Measurements from ENCODE around the gene GLYATL3.

GRCh38 chr6:49497304-49497703 is 2.4 kb upstream of the GLYATL3 start:
- TF ChIP-seq CSDC2 (CRISPR knock-in tag; IDR thresholded peaks at IDR 0.05): no peak
- no peak for TF ChIP-seq PATZ1 (CRISPR knock-in tag; IDR thresholded peaks at IDR 0.05; ENCODE audit: borderline replicate concordance)
- TF ChIP-seq ZNF70 (CRISPR knock-in tag; IDR thresholded peaks at IDR 0.05): no peak
- no peak for TF ChIP-seq GLIS3 (CRISPR knock-in tag; IDR thresholded peaks at IDR 0.05)

Measured in SK-N-SH treated with all-trans-retinoic acid at 6 μM for 48 hours (cell line).